NB4 (cell line): ENCODE results near the gene RAB3C.

Experiments used
- MYC ChIP-seq: IDR thresholded peaks from 2 replicates; pipeline ENCODE4 v1.6.1; 2011; ENCODE audit warnings: low read depth, low read length
- POLR2A ChIP-seq: IDR thresholded peaks from 2 replicates; pipeline ENCODE4 v1.6.1; 2011; ENCODE audit warnings: mild to moderate bottlenecking; ENCODE audit not compliant: insufficient read length; ENCODE audit errors: extremely low read depth
- TF ChIP-seq, protein P1 (sequence below): IDR thresholded peaks from one replicate; pipeline ENCODE4 v1.5.1; 2012; ENCODE audit warnings: low read depth, low read length
- TF ChIP-seq, protein P2 (sequence below): IDR thresholded peaks from 2 replicates; pipeline ENCODE4 v1.6.1; 2011; ENCODE audit warnings: low read depth, low read length

DNA sequence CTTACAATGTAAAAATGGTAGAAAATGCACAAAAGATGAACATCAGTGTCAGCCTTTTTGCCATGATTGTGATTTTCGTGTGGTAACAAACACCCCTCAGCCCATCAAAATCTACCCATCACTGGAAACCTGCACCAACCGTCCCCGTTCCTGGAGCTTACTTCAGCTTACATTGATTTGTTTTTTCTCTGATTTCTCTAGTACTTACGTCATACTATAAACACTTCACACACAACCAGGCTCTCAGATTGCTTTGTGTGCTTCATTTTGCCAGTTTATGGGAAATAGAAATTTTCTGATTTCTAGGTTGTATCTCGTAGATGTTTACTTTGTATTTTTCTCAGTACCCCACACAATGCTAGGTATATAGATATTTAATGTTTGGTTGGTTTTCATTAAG is 129.1 kb downstream of the RAB3C start:
- TF ChIP-seq, protein P1, sequence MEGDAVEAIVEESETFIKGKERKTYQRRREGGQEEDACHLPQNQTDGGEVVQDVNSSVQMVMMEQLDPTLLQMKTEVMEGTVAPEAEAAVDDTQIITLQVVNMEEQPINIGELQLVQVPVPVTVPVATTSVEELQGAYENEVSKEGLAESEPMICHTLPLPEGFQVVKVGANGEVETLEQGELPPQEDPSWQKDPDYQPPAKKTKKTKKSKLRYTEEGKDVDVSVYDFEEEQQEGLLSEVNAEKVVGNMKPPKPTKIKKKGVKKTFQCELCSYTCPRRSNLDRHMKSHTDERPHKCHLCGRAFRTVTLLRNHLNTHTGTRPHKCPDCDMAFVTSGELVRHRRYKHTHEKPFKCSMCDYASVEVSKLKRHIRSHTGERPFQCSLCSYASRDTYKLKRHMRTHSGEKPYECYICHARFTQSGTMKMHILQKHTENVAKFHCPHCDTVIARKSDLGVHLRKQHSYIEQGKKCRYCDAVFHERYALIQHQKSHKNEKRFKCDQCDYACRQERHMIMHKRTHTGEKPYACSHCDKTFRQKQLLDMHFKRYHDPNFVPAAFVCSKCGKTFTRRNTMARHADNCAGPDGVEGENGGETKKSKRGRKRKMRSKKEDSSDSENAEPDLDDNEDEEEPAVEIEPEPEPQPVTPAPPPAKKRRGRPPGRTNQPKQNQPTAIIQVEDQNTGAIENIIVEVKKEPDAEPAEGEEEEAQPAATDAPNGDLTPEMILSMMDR: no peak
- TF ChIP-seq MYC (no peak), POLR2A (no peak)
- TF ChIP-seq, protein P2, sequence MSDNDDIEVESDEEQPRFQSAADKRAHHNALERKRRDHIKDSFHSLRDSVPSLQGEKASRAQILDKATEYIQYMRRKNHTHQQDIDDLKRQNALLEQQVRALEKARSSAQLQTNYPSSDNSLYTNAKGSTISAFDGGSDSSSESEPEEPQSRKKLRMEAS: no peak
